Activated T-cell treated with anti-CD3 and anti-CD28 coated beads for 1 hour (primary cell): ENCODE results near the gene CLDND1.

Experiments used
- DNase-seq: peaks from one replicate; pipeline ENCODE4 v3.0.0-alpha.2; 2020; ENCODE audit warnings: low read depth

CLDND1 gene

DNA sequence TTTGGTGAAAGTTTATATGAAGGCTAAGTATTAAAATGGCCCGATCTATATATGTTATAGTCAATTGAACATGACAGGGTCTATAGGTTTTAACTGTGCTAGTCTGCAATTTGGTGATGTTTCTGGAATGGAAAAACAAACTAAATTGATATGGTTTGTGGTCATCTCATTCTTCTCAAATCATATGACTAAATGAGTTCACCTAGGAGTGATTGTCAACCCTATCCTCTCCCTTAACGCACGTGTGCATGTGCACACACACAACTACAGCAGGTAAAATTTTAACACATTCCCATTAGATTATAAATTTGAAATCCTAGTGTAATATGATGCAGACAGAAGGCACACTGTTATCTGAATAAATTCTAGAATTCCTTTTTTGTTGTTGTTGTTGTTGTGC is 9.0 kb downstream of the CLDND1 start:
- DNase-seq: no peak

DNA sequence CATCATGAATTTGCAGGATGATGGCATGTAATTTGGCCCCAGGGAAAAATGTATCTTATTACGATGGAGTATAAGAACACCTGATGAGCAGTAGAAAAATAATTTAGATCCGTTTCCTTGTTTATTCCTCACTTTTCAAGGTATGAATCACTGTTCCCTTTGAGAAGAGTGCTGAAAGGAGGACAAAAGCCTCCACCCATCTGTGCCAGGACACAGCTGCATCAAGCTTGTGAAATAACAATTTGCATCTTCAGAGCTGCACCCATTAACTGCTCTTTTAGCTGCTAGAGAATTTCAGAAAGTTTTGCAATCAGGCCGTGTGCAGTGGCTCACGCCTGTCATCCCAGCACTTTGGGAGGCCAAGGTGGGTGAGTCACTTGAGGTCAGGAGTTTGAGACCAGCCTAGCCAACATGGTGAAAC is 9.6 kb downstream of the CLDND1 start:
- DNase-seq: no peak

DNA sequence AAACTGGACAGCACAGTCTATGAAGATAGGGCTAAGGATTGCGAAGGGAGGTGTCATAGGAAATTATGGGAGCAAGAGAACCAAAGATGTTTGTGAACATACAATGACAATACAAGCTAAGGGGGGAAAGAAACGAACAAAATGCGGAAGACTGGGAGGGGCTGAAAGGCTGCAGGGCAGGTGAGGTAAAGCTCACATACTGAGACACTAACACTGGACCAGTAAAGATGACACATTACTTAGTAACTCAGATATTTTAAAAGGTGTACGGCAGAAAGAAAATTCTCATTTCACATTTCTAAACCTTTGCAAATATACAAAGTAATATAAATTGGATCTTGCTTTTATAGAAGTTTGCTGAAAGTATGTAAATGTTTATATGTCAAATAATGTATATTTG is 10.1 kb downstream of the CLDND1 start:
- DNase-seq: no peak

DNA sequence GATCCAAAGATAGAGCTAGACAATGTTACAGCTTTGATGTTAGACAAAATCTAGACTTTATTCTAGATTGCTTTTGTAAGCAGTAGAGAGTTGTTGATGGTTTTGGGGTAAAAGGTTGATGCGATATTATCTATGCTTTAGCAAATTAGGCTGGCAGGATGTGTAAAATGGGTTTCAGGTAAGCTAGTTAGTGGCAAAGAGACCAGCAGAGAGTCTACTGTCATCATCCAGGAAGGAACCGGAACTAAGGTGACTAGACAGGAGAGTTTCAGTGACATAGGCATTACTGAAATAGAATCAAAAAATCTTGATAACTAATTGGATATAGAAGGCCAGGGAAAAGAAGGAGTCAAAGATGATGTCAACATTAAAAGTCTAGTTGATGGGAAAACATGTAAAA is 14.1 kb downstream of the CLDND1 start:
- DNase-seq: no peak

DNA sequence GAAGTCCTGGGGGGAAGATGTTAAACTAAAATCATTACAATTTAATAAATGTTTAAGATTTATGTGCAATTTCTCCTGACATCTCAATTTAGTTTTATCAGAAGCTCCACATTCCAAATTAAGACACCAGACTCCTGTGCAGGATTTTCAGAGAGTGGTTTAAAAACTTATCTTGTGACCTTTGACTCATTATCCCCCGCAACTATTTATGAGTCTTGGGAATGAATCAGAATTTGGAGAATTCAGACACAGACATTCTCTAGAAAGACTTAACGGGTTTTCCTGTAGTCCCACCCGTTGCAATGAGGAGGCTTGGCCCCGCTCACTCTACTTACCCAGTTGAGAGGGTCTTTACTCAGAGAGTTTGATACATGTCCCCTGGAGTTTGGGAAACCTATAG is 18.2 kb downstream of the CLDND1 start:
- DNase-seq: no peak

DNA sequence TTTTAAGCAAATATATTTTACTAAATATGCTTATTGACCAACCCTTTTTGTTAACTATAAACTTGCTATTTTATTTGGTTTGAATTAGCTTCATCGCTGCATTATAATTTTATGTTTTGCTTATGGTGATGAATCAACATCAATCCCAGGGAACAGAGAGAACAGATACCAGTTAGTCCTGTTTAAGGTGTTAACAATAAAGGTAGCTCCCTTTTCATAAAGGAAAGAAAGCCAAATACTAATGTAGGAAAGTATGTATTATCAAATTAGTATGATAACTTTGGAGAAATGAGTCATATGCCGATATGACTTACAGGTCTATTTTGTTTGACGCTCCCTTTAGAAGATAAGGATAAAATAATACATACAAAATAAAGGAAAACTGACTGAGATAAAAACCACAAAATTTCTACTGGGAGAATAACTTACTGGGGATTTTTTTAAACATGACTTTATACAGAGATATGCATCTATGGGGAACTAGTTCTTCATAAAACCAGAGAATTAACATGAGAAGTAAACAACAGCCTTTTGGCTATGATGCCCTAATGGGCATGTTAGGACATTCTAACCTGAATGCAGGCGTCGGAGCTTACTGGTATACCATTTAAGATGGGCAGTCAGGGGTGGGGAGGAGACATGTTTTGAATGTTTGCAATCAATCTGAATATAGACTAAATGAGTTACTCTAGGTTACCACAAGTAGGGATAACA is 20.7 kb downstream of the CLDND1 start:
- no peak for DNase-seq

DNA sequence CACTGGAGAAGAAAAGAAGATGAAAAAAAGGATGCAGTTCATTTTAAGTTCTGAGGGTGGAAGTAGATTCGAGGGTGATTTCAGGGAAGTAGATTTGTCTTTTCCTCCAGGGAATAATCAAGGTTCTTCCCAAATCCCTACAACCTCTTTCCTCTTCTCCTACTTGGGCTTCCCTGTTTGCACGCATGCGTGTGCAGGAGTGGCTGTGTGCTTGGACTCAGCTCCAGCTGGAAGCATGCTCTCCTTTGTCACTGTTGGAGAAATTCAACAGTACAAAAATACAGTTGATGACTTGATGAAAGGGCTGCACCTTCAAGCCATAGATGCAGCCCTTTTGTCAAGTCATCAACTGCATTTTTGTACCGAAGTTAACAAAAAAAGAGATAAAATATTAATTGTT is 21.4 kb downstream of the CLDND1 start:
- no peak for DNase-seq

DNA sequence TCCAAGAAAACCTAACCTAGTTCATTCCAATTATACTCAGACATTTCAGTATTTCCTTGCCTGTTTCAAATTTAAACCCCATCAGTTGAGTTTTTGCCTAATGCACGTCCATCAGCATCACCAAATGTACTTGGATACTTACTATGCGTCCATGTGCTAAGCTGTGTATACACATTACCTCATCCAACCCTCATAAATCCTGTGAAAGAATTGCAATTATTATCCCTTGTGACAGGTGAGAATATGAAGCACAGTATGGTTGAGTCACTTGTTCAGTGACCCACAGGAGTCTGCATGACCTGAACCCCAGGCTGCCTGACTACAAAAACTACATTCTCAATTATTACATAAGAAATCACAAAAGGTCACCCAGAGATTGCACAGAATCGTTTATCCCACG is 22.7 kb downstream of the CLDND1 start:
- no peak for DNase-seq

DNA sequence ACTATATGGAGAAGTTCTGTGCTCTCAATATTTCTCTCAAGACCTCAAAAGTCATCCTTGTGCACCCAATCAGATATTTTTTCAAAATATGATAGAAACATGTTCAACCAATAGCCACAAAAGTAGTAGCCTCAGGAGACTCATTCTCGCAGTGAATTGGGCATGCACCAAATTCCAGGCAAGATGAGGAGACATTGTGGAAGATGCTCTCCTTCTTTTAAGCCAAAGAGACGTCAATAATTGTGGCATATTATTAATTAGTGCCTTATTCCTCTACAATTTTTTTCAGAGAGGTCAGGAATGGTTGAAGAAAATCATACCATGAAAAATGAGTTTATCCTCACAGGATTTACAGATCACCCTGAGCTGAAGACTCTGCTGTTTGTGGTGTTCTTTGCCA is 25.3 kb downstream of the CLDND1 start, which contains the start of gene OR5K2:
TSS of gene OR5K2 (plus strand) at position 301 of the 400 bp plus-strand sequence. CDS start at position 301, 0 bp downstream.
- no peak for DNase-seq

DNA sequence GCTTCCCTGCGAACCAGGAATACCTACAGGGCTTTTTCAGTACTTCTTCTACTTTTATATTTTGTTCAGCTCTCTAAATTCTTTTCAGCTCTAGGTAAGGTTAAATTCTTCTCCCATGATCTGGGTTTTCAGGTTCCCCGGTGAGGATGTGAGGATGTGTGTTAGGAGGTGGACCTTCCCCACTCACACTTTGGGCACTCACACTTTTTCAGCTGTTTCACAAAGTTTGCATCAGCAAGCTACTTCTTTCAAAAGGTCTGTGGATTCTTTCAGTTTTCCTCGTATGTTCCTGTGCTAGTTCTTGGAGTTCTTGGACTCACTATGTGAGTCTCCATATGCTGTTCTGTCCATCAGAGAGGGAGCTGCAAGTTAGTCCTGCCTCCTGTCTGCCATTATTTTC is 39.1 kb downstream of the CLDND1 start:
- DNase-seq: no peak

DNA sequence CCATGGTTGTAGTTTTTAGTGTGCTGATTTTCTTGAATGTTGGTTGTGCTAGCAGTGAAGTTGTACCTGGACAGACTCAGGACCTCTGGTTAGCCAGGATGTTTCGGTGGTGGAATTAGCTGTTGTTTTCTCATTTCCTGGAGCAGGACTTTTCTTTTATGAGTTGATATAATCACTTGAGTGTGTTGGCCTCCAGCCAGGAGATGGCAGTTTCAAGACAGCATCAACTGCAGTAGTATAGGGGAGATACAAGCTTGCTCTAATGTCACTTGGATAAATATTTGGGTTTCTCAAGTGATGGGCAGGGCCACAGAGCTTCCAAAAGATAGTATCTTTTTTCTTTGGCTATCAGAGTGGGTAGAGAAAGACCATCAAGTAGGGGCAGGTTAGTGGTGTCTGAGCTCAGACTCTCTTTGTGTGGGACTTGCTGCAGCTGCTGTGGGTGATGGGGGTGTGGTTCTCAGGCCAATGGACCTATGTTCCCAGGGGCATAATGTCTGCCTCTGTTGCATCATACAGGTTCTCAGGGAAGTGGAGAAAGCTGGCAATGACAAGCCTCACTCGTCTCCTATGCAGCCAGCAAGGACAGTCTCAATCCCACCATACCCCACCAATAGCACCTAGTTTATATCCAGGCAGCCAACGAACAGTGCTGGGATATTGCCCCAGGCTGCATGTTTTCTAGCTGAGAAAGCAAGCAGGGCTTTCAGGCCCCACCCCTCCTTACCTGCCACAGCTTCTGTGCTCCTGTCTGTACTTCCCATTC is 39.8 kb downstream of the CLDND1 start:
- no peak for DNase-seq
